NOMO-1 treated with DMSO at 0.1 percent for 48 hours (cell line): ENCODE results near the gene CENPU.

Experiments used
- DNase-seq: peaks from one replicate; lab custom pipeline; 2025; ENCODE audit not compliant: unreplicated experiment; lab: John Stamatoyannopoulos, UW

Gene CENPU

DNA sequence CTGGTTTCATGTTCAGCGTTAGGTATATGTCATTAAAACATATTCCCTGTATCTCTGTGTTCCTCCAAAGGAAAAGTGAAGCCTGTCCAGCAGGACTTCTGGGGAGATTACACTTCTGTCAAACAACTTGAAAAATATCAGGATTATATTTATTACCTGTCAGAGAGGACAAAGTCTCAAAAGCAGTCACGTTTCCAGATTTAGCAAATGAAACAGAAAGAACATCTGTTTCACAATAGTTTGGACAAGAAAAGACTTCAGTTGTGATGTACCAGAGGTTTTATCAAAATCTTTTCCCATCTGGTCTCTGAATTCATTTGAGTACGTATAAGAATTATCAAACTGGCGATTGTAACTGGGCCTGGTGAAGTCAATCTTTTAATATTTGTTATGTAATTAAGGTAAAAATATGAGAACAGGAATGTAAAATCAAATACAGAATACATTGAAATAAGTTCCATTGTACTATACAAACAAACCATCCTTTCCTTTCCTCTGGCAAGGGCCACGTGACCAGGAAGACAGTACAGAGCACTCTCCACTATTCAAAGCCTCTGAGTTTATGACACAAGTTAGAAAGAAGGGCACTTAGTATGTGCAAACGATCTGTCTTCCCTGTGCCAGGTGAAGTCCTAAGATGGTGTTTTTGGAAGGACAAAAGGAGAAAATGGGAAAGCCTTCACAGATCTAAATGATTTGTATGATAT lies 87.8 kb downstream of the CENPU start:
- DNase-seq: peak; percentile 18

DNA sequence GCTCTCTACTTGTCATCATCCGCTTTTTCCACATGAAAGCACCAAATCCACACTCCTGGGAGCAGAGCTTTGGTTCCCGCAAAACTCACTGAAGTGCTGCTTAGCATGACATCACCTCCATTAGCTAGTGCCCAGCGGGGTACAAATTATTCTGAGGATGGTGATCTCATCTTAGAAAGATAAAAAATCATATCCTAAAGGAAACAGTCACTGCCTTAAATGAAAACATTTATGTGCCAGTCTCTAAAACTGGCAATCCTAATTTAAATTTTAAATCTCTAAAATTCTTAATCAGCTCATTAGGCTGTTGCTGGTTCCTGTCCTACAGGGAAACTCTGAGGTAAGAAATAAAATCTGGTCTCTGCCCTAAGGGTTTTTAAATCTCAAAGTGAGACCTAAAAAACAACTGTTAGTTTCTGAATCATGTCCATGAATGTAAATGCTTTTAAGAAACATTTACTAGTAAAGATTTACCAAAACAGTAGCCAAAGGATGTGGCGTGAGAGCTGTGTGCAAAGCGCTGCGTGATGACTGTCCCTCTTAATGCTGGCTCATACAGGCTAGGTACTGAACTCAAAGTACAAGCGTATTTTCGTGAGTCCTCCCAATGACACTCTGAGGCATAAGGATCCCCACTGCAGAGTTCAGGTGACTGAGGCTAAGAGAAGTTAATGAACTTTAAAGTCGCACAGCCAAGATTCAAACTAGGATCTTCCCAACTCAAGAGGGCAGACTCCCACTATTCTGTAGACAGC lies 89.2 kb downstream of the CENPU start:
- no peak for DNase-seq
